Thyroid gland (tissue), 4 donors: Measurements from ENCODE around the gene UNC80. TPM values are rescaled to one million over a fixed set of nuclear protein-coding genes. Genes with fewer than 3 reads are reported as not detected.

ENCODE experiments used
- DNase-seq, 2 donors: peaks; one replicate each; pipeline ENCODE4 v3.0.0-alpha.2; 2019
- H3K27ac ChIP-seq, 3 donors: fragments of 200-600 bp; sonication (generic); 1 replicate in 2 of 3; 2 replicates in 1 of 3; pipeline ENCODE4 v1.5.1; 2016 to 2019; ENCODE audit warnings: mild to moderate bottlenecking in 1 of 3, moderate library complexity in 1 of 3
- H3K27me3 ChIP-seq: fragments of 200-600 bp; sonication (generic); one replicate; pipeline ENCODE4 v1.5.1; 2019
- H3K36me3 ChIP-seq, 2 donors: fragments of 200-600 bp; sonication (generic); one replicate each; pipeline ENCODE4 v1.5.1; 2016 to 2019
- H3K4me1 ChIP-seq, 2 donors: fragments of 200-600 bp; sonication (generic); one replicate each; pipeline ENCODE4 v1.5.1; 2017 to 2019
- H3K4me3 ChIP-seq, 3 donors: fragments of 200-600 bp; sonication (generic); replicated peaks in 1 of 3; 1 replicate in 2 of 3; 2 replicates in 1 of 3; pipeline ENCODE4 v1.5.1; 2016; ENCODE audit warnings: mild to moderate bottlenecking in 1 of 3
- H3K9me3 ChIP-seq: fragments of 200-600 bp; sonication (generic); one replicate; pipeline ENCODE4 v1.5.1; 2017
- CTCF ChIP-seq, 6 experiments: fragments of 200-600 bp in 3 of 6; fragments of 450-650 bp in 3 of 6; sonication (generic) in 3 of 6; IDR thresholded peaks; one replicate each; pipeline ENCODE4 v1.5.1; 2016 to 2019; ENCODE audit warnings: antibody characterized with exemption in 6 of 6, mild to moderate bottlenecking in 2 of 6, inconsistent platforms in 1 of 6, moderate library complexity in 1 of 6
- POLR2A ChIP-seq, 2 donors: fragments of 450-650 bp; IDR thresholded peaks; one replicate each; pipeline ENCODE4 v1.6.1; 2017; ENCODE audit warnings: antibody characterized with exemption in 2 of 2, mild to moderate bottlenecking in 2 of 2, moderate library complexity in 1 of 2
- WGBS, 2 donors: methylation state at CpG; one replicate each; pipeline ENCODE4 v1.1.5; 2017; 5-methylcytosine and 5-hydroxymethylcytosine counted together
- intact Hi-C: fragments of 100-400 bp; cut with DNase I; formaldehyde crosslinking; loops from one replicate; pipeline ENCODE4 v1.15.1; 2023
- total RNA-seq, 4 donors: library from RNA; depleted of rRNA; stranded (reverse); fragments of >200 nt; gene quantifications; one replicate each; pipeline ENCODE4 v1.2.3, GENCODE V29; 2016

The UNC80 gene
- total RNA-seq, 4 donors from 2014 or later, result 0.27 to 3.8 (median 2.0) TPM

- 51 to 55% methylated on average over 3 of the region's 3 CpGs for WGBS, 2 donors
- Histone ChIP-seq H3K27me3 (no peaks in the 10 kb centered on the region), H3K4me1 (no peaks in the 10 kb centered on the region), H3K4me3 (no peak overlapping the region), H3K36me3 (no peaks in the 10 kb centered on the region), H3K9me3 (no peaks in the 10 kb centered on the region), H3K27ac (no peak overlapping the region)
- intact Hi-C loops, result no loop called here
- DNase-seq, result no peak
- TF ChIP-seq CTCF (IDR thresholded peaks at IDR 0.05), result no peak
- no peak for TF ChIP-seq POLR2A (IDR thresholded peaks at IDR 0.05)
These were observed 18.6 kb upstream of the UNC80 start for GRCh38 chr2:209753020-209753419.

GRCh38 chr2:209757163-209757562, 14.5 kb upstream of the UNC80 start:
- no peaks in the 10 kb centered on the region for H3K27me3 ChIP-seq
- TF ChIP-seq CTCF (IDR thresholded peaks at IDR 0.05) (no peak), POLR2A (IDR thresholded peaks at IDR 0.05) (no peak)
- no peak for DNase-seq
- no peaks in the 10 kb centered on the region for H3K36me3 ChIP-seq
- H3K9me3 ChIP-seq, result no peaks in the 10 kb centered on the region
- intact Hi-C loops, result no loop called here
- H3K27ac ChIP-seq, result no peak overlapping the region
- H3K4me1 ChIP-seq, result no peaks in the 10 kb centered on the region
- H3K4me3 ChIP-seq, result no peak overlapping the region

- WGBS, 2 donors, result 52 to 58% methylated on average over 2 of the region's 2 CpGs
- DNase-seq, result no peak
- no peaks in the 10 kb centered on the region for H3K9me3 ChIP-seq
- TF ChIP-seq CTCF (IDR thresholded peaks at IDR 0.05) (no peak), POLR2A (IDR thresholded peaks at IDR 0.05) (no peak)
- no peak overlapping the region for H3K27ac ChIP-seq
- no peaks in the 10 kb centered on the region for H3K4me1 ChIP-seq
- H3K27me3 ChIP-seq, result no peaks in the 10 kb centered on the region
- intact Hi-C loops, result no loop called here
- H3K4me3 ChIP-seq, result no peak overlapping the region
- no peaks in the 10 kb centered on the region for H3K36me3 ChIP-seq
These were observed 10.1 kb upstream of the UNC80 start for GRCh38 chr2:209761566-209761965.

GRCh38 chr2:209762563-209762962, 9.1 kb upstream of the UNC80 start:
- H3K4me1 ChIP-seq, result no peaks in the 10 kb centered on the region
- no peaks in the 10 kb centered on the region for H3K27me3 ChIP-seq
- intact Hi-C loops, result no loop called here
- DNase-seq, result no peak
- H3K4me3 ChIP-seq, result no peak overlapping the region
- TF ChIP-seq CTCF (IDR thresholded peaks at IDR 0.05) (no peak), POLR2A (IDR thresholded peaks at IDR 0.05) (no peak)
- H3K9me3 ChIP-seq, result no peaks in the 10 kb centered on the region
- H3K36me3 ChIP-seq, result no peaks in the 10 kb centered on the region
- no peak overlapping the region for H3K27ac ChIP-seq

- Histone ChIP-seq H3K4me3 (no peak overlapping the region), H3K36me3 (no peaks in the 10 kb centered on the region), H3K27ac (no peak overlapping the region), H3K4me1 (no peaks in the 10 kb centered on the region), H3K9me3 (no peaks in the 10 kb centered on the region), H3K27me3 (no peaks in the 10 kb centered on the region)
- WGBS, 2 donors, result 54 to 63% methylated on average over 3 of the region's 3 CpGs
- no peak for DNase-seq
- intact Hi-C loops, result no loop called here
- TF ChIP-seq CTCF (IDR thresholded peaks at IDR 0.05), result no peak
- TF ChIP-seq POLR2A (IDR thresholded peaks at IDR 0.05), result no peak
These were observed 8.5 kb upstream of the UNC80 start for GRCh38 chr2:209763106-209763505.
